ENCODE data around the gene DGKH. TPM values are rescaled to one million over a fixed set of nuclear protein-coding genes. Genes with fewer than 3 reads are reported as not detected.
"Not testable (repeated sequence)": the region's sequence is repeated elsewhere in the genome, so short reads cannot be mapped to it uniquely, and the experiment has no call there.

DGKH gene
- total RNA-seq, 4 donors from 2014 or later = 5.7 to 24.0 (median 15.0) TPM

GRCh38 chr13:42149136-42149535, 100.7 kb downstream of the DGKH start:
- Histone ChIP-seq H3K9me3 (no peaks in the 10 kb centered on the region), H3K27me3 (no peaks in the 10 kb centered on the region), H3K4me1 (no peaks in the 10 kb centered on the region), H3K36me3 (peaks cover 0 to 10% (median 0%) of the 10 kb centered on the region in 3 donors), H3K4me3 (no peak overlapping the region), H3K27ac (no peak overlapping the region)
- 86 to 89% methylated on average over 4 of the region's 4 CpGs for WGBS, 2 donors
- TF ChIP-seq POLR2A (IDR thresholded peaks at IDR 0.05) (no peak), CTCF (IDR thresholded peaks at IDR 0.05) (no peak)
- intact Hi-C loops (cut with DNase I) = no loop called here
- no peak for DNase-seq

- H3K4me3 ChIP-seq = no peak overlapping the region
- intact Hi-C loops (cut with DNase I) = no loop called here
- H3K36me3 ChIP-seq = peaks cover 0 to 26% (median 0%) of the 10 kb centered on the region in 3 donors
- 50 to 72% methylated on average over 1 of the region's 1 CpG for WGBS, 2 donors
- no peaks in the 10 kb centered on the region for H3K27me3 ChIP-seq
- no peaks in the 10 kb centered on the region for H3K4me1 ChIP-seq
- DNase-seq = no peak
- no peak overlapping the region for H3K27ac ChIP-seq
- no peaks in the 10 kb centered on the region for H3K9me3 ChIP-seq
- TF ChIP-seq CTCF (IDR thresholded peaks at IDR 0.05) (no peak), POLR2A (IDR thresholded peaks at IDR 0.05) (no peak)
Measured at GRCh38 chr13:42151781-42152180, 103.3 kb downstream of the DGKH start.

- H3K27me3 ChIP-seq = no peaks in the 10 kb centered on the region
- no peak overlapping the region for H3K4me3 ChIP-seq
- TF ChIP-seq CTCF (IDR thresholded peaks at IDR 0.05) = no peak
- TF ChIP-seq POLR2A (IDR thresholded peaks at IDR 0.05) = no peak
Measured at GRCh38 chr13:42152495-42152894, 104.0 kb downstream of the DGKH start.

GRCh38 chr13:42153199-42154113, 105.0 kb downstream of the DGKH start:
- TF ChIP-seq POLR2A (IDR thresholded peaks at IDR 0.05) (no peak), CTCF (IDR thresholded peaks at IDR 0.05) (no peak)
- WGBS, 2 donors = 73 to 82% methylated on average over 3 of the region's 3 CpGs
- no peak overlapping the region for H3K27ac ChIP-seq
- H3K27me3 ChIP-seq = no peaks in the 10 kb centered on the region
- H3K36me3 ChIP-seq = peaks cover 0 to 42% (median 0%) of the 10 kb centered on the region in 3 donors
- H3K9me3 ChIP-seq = no peaks in the 10 kb centered on the region
- H3K4me3 ChIP-seq = no peak overlapping the region
- intact Hi-C loops (cut with DNase I) = no loop called here
- no peaks in the 10 kb centered on the region for H3K4me1 ChIP-seq
- DNase-seq = no peak

More at GRCh38 chr13:42152495-42152894, 104.0 kb downstream of the DGKH start:
- WGBS, 2 donors = 97% methylated on average over 4 of the region's 4 CpGs; no CpG with 5 or more reads in 1 of the 2 donors
- no peaks in the 10 kb centered on the region for H3K4me1 ChIP-seq
- no peak overlapping the region for H3K27ac ChIP-seq
- intact Hi-C loops (cut with DNase I) = no loop called here
- DNase-seq = no peak
- H3K36me3 ChIP-seq = peaks cover 0 to 33% (median 0%) of the 10 kb centered on the region in 3 donors
- no peaks in the 10 kb centered on the region for H3K9me3 ChIP-seq

- Histone ChIP-seq H3K4me1 (no peaks in the 10 kb centered on the region), H3K9me3 (no peaks in the 10 kb centered on the region), H3K36me3 (peaks cover 0 to 60% (median 0%) of the 10 kb centered on the region in 3 donors), H3K27ac (no peak overlapping the region), H3K27me3 (no peaks in the 10 kb centered on the region), H3K4me3 (no peak overlapping the region)
- 86 to 96% methylated on average over 3 of the region's 3 CpGs for WGBS, 2 donors
- TF ChIP-seq POLR2A (IDR thresholded peaks at IDR 0.05) = no peak
- no peak for TF ChIP-seq CTCF (IDR thresholded peaks at IDR 0.05)
- intact Hi-C loops (cut with DNase I) = no loop called here
- no peak for DNase-seq
Measured at GRCh38 chr13:42155251-42155650, 106.8 kb downstream of the DGKH start.

GRCh38 chr13:42163338-42163737, 114.9 kb downstream of the DGKH start:
- DNase-seq = not testable (repeated sequence)
- WGBS, 2 donors = 89 to 94% methylated on average over 2 of the region's 2 CpGs
- H3K36me3 ChIP-seq = peaks cover 0 to 82% (median 3%) of the 10 kb centered on the region in 3 donors

GRCh38 chr13:42163910-42164309, 115.5 kb downstream of the DGKH start:
- H3K27me3 ChIP-seq; H3K4me3 ChIP-seq; DNase-seq; H3K9me3 ChIP-seq; intact Hi-C loops (cut with DNase I); H3K27ac ChIP-seq; H3K4me1 ChIP-seq: not testable (repeated sequence)
- H3K36me3 ChIP-seq = peaks cover 3 to 82% (median 4%) of the 10 kb centered on the region in 3 donors

More at GRCh38 chr13:42163338-42163737, 114.9 kb downstream of the DGKH start:
- intact Hi-C loops (cut with DNase I); H3K27me3 ChIP-seq; H3K27ac ChIP-seq; H3K4me3 ChIP-seq; H3K9me3 ChIP-seq; H3K4me1 ChIP-seq: not testable (repeated sequence)
